Smooth muscle cell (in vitro differentiated cells): Measurements from ENCODE around the gene USP1. TPM values are rescaled to one million over a fixed set of nuclear protein-coding genes. Genes with fewer than 3 reads are reported as not detected.

Experiments used
- DNase-seq: peaks from one replicate; lab custom pipeline; 2025; ENCODE audit not compliant: unreplicated experiment; lab: John Stamatoyannopoulos, UW
- H2AFZ ChIP-seq: fragments of 200-600 bp; sonication (generic); 2 replicates; pipeline ENCODE4 v1.6.0; 2016; ENCODE audit warnings: antibody characterized with exemption, low read depth, mild to moderate bottlenecking
- H3F3A ChIP-seq: fragments of 200-600 bp; sonication (generic); 2 replicates; pipeline ENCODE4 v1.6.0; 2017; ENCODE audit warnings: antibody characterized with exemption, low read depth
- H3K27ac ChIP-seq: fragments of 200-600 bp; sonication (generic); 2 replicates; pipeline ENCODE4 v1.5.1; 2016; ENCODE audit warnings: low read depth, mild to moderate bottlenecking
- H3K27me3 ChIP-seq: fragments of 200-600 bp; sonication (generic); 2 replicates; pipeline ENCODE4 v1.6.1; 2016; ENCODE audit warnings: low read depth, mild to moderate bottlenecking
- H3K36me3 ChIP-seq: fragments of 200-600 bp; sonication (generic); 2 replicates; pipeline ENCODE4 v1.5.1; 2016; ENCODE audit warnings: low read depth
- H3K4me1 ChIP-seq: fragments of 200-600 bp; sonication (generic); 2 replicates; pipeline ENCODE4 v1.5.1; 2016; ENCODE audit warnings: low read depth
- H3K4me2 ChIP-seq: fragments of 200-600 bp; sonication (generic); 2 replicates; pipeline ENCODE4 v1.6.0; 2016; ENCODE audit warnings: mild to moderate bottlenecking
- H3K4me3 ChIP-seq: fragments of 200-600 bp; sonication (generic); 2 replicates; pipeline ENCODE4 v1.5.1; 2016; ENCODE audit warnings: mild to moderate bottlenecking
- H3K79me2 ChIP-seq: fragments of 200-600 bp; sonication (generic); 2 replicates; pipeline ENCODE4 v1.6.0; 2016; ENCODE audit warnings: low read depth, mild to moderate bottlenecking
- H3K9ac ChIP-seq: fragments of 200-600 bp; sonication (generic); 2 replicates; pipeline ENCODE4 v1.6.0; 2016; ENCODE audit warnings: low read depth
- H3K9me3 ChIP-seq: fragments of 200-600 bp; sonication (generic); replicated peaks from 2 replicates; pipeline ENCODE4 v1.5.1; 2016; ENCODE audit warnings: low read depth
- H4K20me1 ChIP-seq: fragments of 200-600 bp; sonication (generic); 2 replicates; pipeline ENCODE4 v1.6.0; 2016; ENCODE audit warnings: low read depth
- CTCF ChIP-seq: fragments of 200-600 bp; sonication (generic); IDR thresholded peaks from 2 replicates; pipeline ENCODE4 v1.5.1; 2017; ENCODE audit warnings: borderline replicate concordance, mild to moderate bottlenecking, antibody characterized with exemption; ENCODE audit not compliant: insufficient read depth, poor library complexity, severe bottlenecking
- WGBS: methylation state at CpG from one replicate; pipeline ENCODE4 v1.1.7; 2016; ENCODE audit warnings: low lambda C conversion rate; 5-methylcytosine and 5-hydroxymethylcytosine counted together
- polyA plus RNA-seq: library from polyadenylated mRNA; unstranded; fragments of >200 nt; fragmentation: Nextera tagmentation; extraction: Ambion mirVana; gene quantifications from 2 replicates; pipeline ENCODE4 v1.2.1, GENCODE V29; 2016
- total RNA-seq: library from RNA; depleted of rRNA; stranded (reverse); fragments of >200 nt; gene quantifications from 2 replicates; pipeline ENCODE4 v1.2.3, GENCODE V29; 2014

The USP1 gene
- total and polyA plus RNA-seq, 2 experiments from 2014 or later: 11.9 to 22.1 TPM

- Histone ChIP-seq H3K9ac (no peak overlapping the region), H3K4me1 (no peaks in the 10 kb centered on the region), H3K36me3 (peaks cover 10% of the 10 kb centered on the region), H3K4me3 (no peak overlapping the region), H3K27ac (no peak overlapping the region), H3K27me3 (no peaks in the 10 kb centered on the region), H3F3A (no peaks in the 10 kb centered on the region), H3K4me2 (no peak overlapping the region), H4K20me1 (no peaks in the 10 kb centered on the region), H3K9me3 (no peaks in the 10 kb centered on the region), H3K79me2 (no peaks in the 10 kb centered on the region), H2AFZ (no peak overlapping the region)
- 98% methylated on average over 2 of the region's 2 CpGs for WGBS
- DNase-seq: no peak
- no peak for TF ChIP-seq CTCF
These were observed 13.5 kb downstream of the USP1 start for GRCh38 chr1:62450301-62450700.

GRCh38 chr1:62452951-62453350 lies 16.1 kb downstream of the USP1 start:
- H3F3A ChIP-seq: no peaks in the 10 kb centered on the region
- no peaks in the 10 kb centered on the region for H3K4me1 ChIP-seq
- DNase-seq: no peak
- H3K27ac ChIP-seq: no peak overlapping the region
- no peaks in the 10 kb centered on the region for H3K79me2 ChIP-seq
- TF ChIP-seq CTCF: no peak
- no peak overlapping the region for H3K9ac ChIP-seq
- H3K36me3 ChIP-seq: peaks cover 9% of the 10 kb centered on the region
- H3K27me3 ChIP-seq: no peaks in the 10 kb centered on the region
- peaks cover 3% of the 10 kb centered on the region for H4K20me1 ChIP-seq
- H2AFZ ChIP-seq: no peak overlapping the region
- no peaks in the 10 kb centered on the region for H3K9me3 ChIP-seq
- no peak overlapping the region for H3K4me2 ChIP-seq
- 100% methylated on average over 1 of the region's 1 CpG for WGBS
- no peak overlapping the region for H3K4me3 ChIP-seq

GRCh38 chr1:62457955-62458354 lies 21.1 kb downstream of the USP1 start:
- peaks cover 9% of the 10 kb centered on the region for H3K36me3 ChIP-seq
- no peak overlapping the region for H3K9ac ChIP-seq
- H3K4me2 ChIP-seq: no peak overlapping the region
- no peak overlapping the region for H3K27ac ChIP-seq
- no peaks in the 10 kb centered on the region for H3K79me2 ChIP-seq
- no peak for DNase-seq
- no peaks in the 10 kb centered on the region for H3K27me3 ChIP-seq
- H3F3A ChIP-seq: no peaks in the 10 kb centered on the region
- no peak for TF ChIP-seq CTCF
- no peak overlapping the region for H2AFZ ChIP-seq
- 90% methylated on average over 7 of the region's 7 CpGs for whole genome bisulfite sequencing
- no peak overlapping the region for H3K4me3 ChIP-seq
- peaks cover 3% of the 10 kb centered on the region for H4K20me1 ChIP-seq
- H3K4me1 ChIP-seq: no peaks in the 10 kb centered on the region
- no peaks in the 10 kb centered on the region for H3K9me3 ChIP-seq

GRCh38 chr1:62462370-62462769 lies 25.5 kb downstream of the USP1 start:
- Histone ChIP-seq H3K79me2 (no peaks in the 10 kb centered on the region), H3K4me2 (no peak overlapping the region), H3F3A (no peaks in the 10 kb centered on the region), H3K36me3 (no peaks in the 10 kb centered on the region), H3K9ac (no peak overlapping the region), H3K4me1 (no peaks in the 10 kb centered on the region), H3K27ac (no peak overlapping the region), H2AFZ (no peak overlapping the region), H3K4me3 (no peak overlapping the region), H3K9me3 (no peaks in the 10 kb centered on the region), H4K20me1 (no peaks in the 10 kb centered on the region), H3K27me3 (no peaks in the 10 kb centered on the region)
- TF ChIP-seq CTCF: no peak
- WGBS: 98% methylated on average over 3 of the region's 3 CpGs
- no peak for DNase-seq
